GM18520 (cell line): ENCODE results near the gene KCNMA1.

Experiments used
- ATAC-seq: cut with Tn5 transposase; IDR thresholded peaks from one replicate; pipeline ENCODE4 v1.9.1; 2021; ENCODE audit not compliant: unreplicated experiment

Gene KCNMA1

DNA sequence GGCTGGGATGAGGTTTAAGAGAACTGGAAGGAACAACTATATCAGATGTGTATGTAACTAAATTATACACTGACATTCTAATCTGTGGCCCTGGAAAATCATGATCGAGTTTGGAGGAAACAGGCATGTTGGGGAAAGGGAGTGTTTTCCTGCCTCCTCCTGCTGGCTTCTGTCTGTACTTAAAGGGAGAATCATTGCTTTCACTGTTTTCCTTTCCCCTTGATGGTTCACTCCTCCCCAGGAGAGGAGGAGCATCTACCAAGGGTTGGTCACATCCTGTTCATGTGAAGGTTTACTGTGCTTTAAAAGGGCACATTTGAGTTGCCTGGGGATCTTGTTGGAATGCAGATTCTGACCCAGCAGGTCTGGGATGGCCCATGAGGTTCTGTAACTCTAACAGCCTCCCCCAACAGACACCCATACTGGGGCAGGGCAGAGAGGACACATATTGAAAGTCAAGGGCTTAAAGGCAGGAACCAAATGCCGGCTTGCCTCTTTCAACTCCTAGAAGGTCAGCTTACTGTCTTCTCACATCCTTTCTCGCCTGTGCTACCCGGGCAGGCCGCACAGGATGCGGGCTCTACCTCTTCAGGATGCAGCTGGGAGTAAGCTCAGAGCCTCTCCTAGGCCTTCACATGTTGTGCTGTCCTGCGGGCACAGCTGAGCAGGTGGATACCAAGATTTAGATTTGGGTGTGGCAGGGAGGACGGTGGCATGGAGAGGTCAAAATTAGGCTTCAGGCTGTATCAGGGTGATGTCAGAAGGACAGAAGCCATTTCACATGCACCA, 694.8 kb downstream of the KCNMA1 start:
- no peak for ATAC-seq

DNA sequence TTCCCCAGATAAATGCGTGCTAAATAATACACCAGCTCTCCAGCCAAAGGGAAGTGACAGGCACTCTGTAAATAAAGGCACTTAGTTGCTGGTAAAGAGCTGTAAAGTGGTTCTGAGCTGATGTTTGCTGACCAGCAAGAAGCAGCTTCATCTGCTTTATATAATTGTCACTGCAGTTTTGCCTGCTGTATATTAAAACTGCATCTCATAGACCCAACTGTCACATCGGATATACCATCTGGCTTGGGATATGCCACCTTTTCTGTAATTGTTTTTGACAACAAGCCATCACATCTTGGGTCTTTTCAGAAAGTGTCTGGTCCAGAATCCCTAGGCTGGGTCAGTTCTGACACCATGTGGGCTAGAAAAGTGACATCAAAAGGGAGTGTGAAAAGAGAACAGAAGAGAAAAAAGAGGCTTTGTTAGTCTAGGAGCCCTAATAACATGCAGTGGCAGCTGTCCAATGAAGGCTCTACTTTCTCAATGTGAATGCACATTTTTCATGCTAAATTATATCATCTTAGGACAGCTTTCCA, 697.6 kb downstream of the KCNMA1 start:
- ATAC-seq: no peak

- ATAC-seq: no peak
Measured at GRCh38 chr10:76937181-76937600, 700.4 kb downstream of the KCNMA1 start.

- no peak for ATAC-seq
Measured at GRCh38 chr10:76935941-76936613, 701.5 kb downstream of the KCNMA1 start.

- no peak for ATAC-seq
Measured at GRCh38 chr10:76928565-76928964, 709.0 kb downstream of the KCNMA1 start.

GRCh38 chr10:76925636-76926405, 711.8 kb downstream of the KCNMA1 start:
- no peak for ATAC-seq

DNA sequence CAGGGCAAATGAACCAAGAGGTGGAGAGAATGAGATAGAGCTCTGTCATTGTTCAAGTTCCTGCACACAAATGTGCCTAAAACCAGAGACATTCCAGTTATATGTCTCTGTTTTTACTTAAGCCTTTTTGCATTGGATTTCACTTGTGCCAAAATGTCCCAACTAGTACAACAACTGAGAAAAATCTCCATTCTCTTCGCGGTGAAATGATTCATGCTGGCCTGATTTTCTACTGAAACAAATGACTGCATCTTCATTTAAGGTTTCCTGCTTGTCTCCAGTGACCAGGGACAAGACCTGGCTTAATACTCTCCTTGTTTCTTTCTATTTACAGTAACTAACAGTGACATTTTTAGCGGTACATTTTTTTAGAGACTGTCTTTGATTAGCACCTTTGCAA, 714.9 kb downstream of the KCNMA1 start:
- no peak for ATAC-seq

DNA sequence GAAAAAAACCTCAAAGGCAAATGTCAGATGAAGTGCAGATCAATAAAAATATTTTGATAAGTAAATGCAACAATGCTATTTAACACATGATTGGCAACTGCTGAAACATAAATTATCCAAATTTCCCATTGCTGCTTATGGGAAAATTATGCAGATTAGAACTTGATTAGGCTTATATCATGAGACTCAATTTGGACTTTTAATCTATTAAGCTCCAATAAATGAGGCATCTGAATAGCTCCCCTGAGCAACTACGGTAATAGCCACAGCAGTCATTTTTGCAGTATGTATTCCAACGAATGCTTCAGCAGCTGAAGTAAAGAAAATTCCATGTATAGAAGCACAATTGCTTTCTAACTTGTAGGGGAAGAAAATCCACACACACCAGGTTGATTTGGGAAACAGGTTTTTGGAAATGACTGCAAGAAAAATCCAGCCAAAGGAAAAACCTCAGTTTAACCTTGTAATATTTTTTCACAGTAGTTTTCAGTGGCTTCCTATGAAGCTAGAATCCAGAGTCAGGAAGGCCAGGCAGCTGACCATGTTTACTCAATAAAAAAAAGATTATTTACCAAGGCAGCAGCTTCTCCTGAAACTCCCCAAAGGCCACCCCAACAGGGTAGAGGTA, 716.1 kb downstream of the KCNMA1 start:
- ATAC-seq: no peak

DNA sequence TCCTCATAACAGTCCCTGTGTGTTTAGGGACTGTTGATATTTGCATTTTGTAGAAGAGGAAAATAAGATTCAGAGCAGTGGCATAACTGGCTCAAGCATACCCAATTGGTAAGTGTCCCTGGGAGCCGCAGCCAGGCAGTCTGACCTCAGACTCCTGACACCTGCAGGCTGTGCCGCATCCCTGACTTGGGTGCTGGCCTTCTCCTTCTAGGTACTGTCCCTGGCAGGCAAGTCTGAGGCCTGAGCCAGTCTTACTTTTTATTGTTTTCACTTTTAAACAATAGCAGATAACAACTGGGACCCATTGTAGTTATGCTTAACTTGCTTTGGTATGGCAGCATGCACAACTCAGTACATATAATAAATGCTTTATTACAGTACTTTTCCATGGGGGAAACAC, 717.0 kb downstream of the KCNMA1 start:
- ATAC-seq: no peak

DNA sequence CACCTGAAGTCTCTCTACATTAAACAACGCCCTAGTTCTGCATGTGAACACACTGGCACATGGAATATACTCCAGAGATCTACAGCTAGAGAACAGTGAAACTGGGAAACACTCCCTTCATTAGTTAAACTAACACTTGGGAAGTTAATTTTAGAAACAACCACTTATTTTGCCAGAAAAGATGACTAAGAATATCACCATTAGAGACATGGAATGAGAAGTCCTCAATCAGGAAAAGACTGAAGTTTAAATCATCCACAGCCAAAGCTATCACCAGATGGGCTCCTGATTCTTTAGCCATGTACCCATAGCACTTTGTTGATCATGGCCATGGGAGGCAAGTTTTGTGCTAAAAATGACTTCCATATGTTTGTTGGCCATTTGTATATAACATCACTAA, 719.5 kb downstream of the KCNMA1 start:
- ATAC-seq: no peak

- no peak for ATAC-seq
Measured at GRCh38 chr10:76917071-76917470, 720.5 kb downstream of the KCNMA1 start.

DNA sequence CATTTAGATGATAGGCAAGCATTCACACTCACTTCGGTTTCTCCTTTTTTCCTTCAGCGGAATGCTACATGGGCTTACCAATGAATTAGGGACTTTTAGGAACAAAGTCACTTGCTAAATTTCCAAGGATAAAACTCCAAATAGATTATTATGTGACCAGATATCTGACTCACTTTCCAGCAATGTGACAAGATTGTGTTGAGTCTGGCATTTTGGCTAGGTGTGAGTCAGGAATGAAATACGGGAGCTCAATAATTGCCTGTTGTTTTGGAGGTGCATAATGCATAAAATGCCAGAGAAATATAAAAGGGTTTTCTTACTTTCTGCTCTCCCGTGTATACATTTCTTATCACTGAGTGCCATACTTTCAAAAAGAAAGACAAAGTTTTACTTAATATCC, 721.1 kb downstream of the KCNMA1 start:
- no peak for ATAC-seq

DNA sequence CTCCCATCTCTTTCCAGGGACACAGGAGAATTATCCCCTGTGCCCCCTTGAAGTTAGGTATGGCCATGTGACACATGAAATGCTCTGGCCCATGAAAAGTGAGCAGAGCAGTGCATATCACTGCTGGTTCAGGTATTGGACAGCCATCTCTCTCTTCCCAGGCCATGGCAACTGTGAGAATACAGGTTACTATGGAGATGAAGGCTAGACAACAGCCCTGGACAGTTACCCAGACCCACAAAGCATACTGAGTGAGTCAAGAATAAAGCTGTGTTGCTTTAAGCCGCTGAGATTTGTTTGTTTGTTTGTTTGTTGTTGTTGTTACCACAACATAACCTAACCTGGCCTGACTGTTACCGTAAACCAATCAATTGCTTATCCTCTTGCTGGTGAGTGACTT, 722.3 kb downstream of the KCNMA1 start:
- no peak for ATAC-seq

GRCh38 chr10:76911184-76911583, 726.4 kb downstream of the KCNMA1 start:
- ATAC-seq: no peak

DNA sequence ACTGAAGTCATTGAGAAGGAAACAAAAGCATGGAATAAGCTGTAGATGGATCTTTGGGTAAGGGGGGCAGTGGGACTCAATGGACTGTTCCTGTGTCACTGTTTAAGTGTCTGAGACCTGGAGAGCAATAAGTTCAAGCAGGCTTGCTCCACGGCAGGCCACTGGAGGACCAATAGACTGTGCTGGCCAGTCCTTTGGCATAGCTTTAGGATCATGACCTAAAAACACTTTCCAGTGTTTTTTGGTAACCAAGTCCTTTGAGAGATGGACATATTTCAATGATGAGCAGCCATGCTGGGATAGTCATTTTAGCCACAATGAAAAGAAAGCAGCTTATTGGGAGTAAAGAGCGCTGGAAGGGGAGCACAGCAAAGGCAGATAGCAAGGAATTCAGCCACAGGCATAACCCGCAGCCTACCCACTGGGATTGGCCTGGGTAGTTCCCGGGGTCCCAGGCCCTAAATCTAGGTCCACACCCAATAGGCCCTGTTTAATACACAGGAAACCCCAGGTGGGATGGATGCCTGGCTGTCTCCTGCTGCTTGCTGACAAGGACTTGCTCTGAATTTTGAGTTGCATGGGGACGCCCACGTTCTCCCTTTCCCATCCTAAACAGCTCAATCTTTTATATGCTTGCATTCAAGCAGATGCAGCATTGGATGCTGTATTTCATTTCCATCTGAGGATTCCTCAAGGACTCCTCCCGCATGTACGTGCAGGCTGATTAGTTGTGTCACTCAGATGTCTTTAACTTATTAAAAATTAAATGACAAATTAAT, 727.2 kb downstream of the KCNMA1 start:
- ATAC-seq: no peak

DNA sequence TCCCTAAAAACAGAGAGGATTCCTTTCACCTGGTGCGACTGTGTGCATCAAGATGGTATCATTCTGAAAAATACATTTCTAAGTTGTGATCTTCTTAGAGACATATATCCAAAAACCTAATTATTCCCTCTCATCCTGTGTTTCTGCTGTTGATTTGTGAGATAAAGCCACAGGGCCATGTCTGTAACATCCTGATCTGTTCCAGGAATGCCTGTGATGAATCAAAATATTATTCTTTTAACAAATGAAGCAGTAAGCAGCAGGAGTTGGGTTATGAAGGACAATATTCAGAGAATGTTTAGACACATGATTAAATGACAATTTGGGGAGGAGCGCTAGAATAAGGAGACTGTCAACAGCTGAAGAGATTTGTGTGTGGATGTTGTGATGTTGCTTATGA, 731.4 kb downstream of the KCNMA1 start:
- no peak for ATAC-seq

GRCh38 chr10:76905251-76905650, 732.4 kb downstream of the KCNMA1 start:
- ATAC-seq: no peak

DNA sequence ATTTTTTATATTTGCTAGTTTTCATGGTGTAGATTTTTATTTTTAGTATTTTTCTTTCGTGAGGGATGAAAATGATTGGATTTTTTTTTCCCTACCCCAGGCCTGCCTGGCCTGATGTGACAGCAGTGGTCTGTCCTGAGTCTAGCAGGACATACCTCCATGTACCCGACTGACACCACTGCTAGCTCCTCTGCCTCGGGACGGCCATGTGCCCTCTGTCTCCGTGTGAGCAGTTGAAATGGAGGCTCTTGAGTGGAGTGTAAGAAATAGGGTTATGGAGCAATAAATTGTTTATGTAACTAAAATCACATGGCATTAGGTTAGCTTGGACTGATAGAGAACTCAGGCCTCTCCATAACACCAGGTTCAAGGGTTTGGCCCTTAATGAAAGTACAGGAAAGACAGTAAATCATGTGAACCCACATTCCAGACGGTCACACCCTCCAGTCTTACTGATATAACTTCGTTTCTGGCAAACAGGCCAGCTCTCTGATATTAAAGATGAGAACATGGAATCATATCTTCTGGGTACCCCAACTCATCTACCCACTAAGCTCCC, 734.1 kb downstream of the KCNMA1 start:
- ATAC-seq: no peak

- no peak for ATAC-seq
Measured at GRCh38 chr10:76902949-76903348, 734.7 kb downstream of the KCNMA1 start.

- ATAC-seq: no peak
Measured at GRCh38 chr10:76901701-76902100, 735.9 kb downstream of the KCNMA1 start.
